HepG2 (cell line): Measurements from ENCODE around the gene TBC1D2B.
"Not testable (repeated sequence)": the region's sequence is repeated elsewhere in the genome, so short reads cannot be mapped to it uniquely, and the experiment has no call there.

ENCODE experiments used
- ARNT ChIP-seq: fragments of 450-650 bp; IDR thresholded peaks from 2 replicates; pipeline ENCODE4 v1.6.1; 2017
- ATF1 ChIP-seq: IDR thresholded peaks from 2 replicates; pipeline ENCODE4 v1.6.1; 2016; ENCODE audit warnings: mild to moderate bottlenecking, control low read depth
- CTCF ChIP-seq: sonication (generic); formaldehyde crosslinking; IDR thresholded peaks from 2 replicates; pipeline ENCODE4 v1.5.0; 2020; ENCODE audit warnings: mild to moderate bottlenecking, missing genetic modification reagents, moderate library complexity
- ELK4 ChIP-seq: sonication (generic); formaldehyde crosslinking; IDR thresholded peaks from 2 replicates; pipeline ENCODE4 v1.9.0; 2021; ENCODE audit warnings: missing genetic modification reagents, borderline replicate concordance
- ETV6 ChIP-seq: sonication (generic); formaldehyde crosslinking; conservative IDR thresholded peaks from 2 replicates; pipeline ENCODE4 v1.4.0; 2020; ENCODE audit warnings: missing genetic modification reagents
- MXI1 ChIP-seq: IDR thresholded peaks from 3 replicates; pipeline ENCODE4 v1.6.1; 2012; ENCODE audit warnings: low read depth, low read length, inconsistent platforms, borderline replicate concordance
- NFE2L2 ChIP-seq: fragments of 150-350 bp; IDR thresholded peaks from 2 replicates; pipeline ENCODE4 v1.6.1; 2014; ENCODE audit warnings: low read length
- SSRP1 ChIP-seq: IDR thresholded peaks from 2 replicates; pipeline ENCODE4 v1.6.1; 2016; ENCODE audit warnings: control low read depth
- TAF1 ChIP-seq: sonication (generic); formaldehyde crosslinking; IDR thresholded peaks from 2 replicates; pipeline ENCODE4 v1.4.0; 2020; ENCODE audit warnings: missing genetic modification reagents
- TFE3 ChIP-seq: IDR thresholded peaks from 2 replicates; pipeline ENCODE4 v1.6.1; 2016
- U2AF1 ChIP-seq: fragments of 200-400 bp; formaldehyde crosslinking; optimal IDR thresholded peaks from 2 replicates; pipeline ENCODE3; 2017; ENCODE audit warnings: mild to moderate bottlenecking, low read depth, low read length
- ZBTB21 ChIP-seq: sonication (generic); formaldehyde crosslinking; IDR thresholded peaks from 2 replicates; pipeline ENCODE4 v1.4.0; 2020; ENCODE audit warnings: missing genetic modification reagents

- TF ChIP-seq ZBTB21 (CRISPR knock-in tag); SSRP1 (CRISPR knock-in tag); CTCF; TAF1; TFE3 (CRISPR knock-in tag); ATF1 (CRISPR knock-in tag); ARNT; ETV6; MXI1; ELK4 (CRISPR knock-in tag); NFE2L2; U2AF1: not testable (repeated sequence)
Measured at GRCh38 chr15:77996226-77996625, 81.3 kb downstream of the TBC1D2B start.
